H9 (cell line): ENCODE data around the gene SETD4. TPM values are rescaled to one million over a fixed set of nuclear protein-coding genes. Genes with fewer than 3 reads are reported as not detected.

Experiments used
- DNase-seq: peaks from one replicate; pipeline ENCODE4 v3.0.0-alpha.2; 2017
- H2AFZ ChIP-seq: one replicate; pipeline ENCODE4 v1.6.1; 2013; ENCODE audit warnings: mild to moderate bottlenecking, low read length, control low read depth, moderate library complexity
- H2AK5ac ChIP-seq: 2 replicates; pipeline ENCODE4 v1.6.1; 2013; ENCODE audit warnings: low read length, control low read depth, mixed read lengths; ENCODE audit not compliant: insufficient read length
- H2BK120ac ChIP-seq: one replicate; pipeline ENCODE4 v1.6.1; 2013; ENCODE audit warnings: low read depth, mild to moderate bottlenecking, low read length, control low read depth, inconsistent platforms; ENCODE audit not compliant: poor library complexity, severe bottlenecking
- H2BK12ac ChIP-seq: 2 replicates; pipeline ENCODE4 v1.6.1; 2013; ENCODE audit warnings: low read length, control low read depth, mixed read lengths, low read depth; ENCODE audit not compliant: insufficient read length
- H2BK15ac ChIP-seq: 2 replicates; pipeline ENCODE4 v1.6.1; 2013; ENCODE audit warnings: low read depth, low read length, control low read depth
- H2BK20ac ChIP-seq: one replicate; pipeline ENCODE4 v1.6.1; 2013; ENCODE audit warnings: low read depth, mild to moderate bottlenecking, low read length, control low read depth, inconsistent platforms; ENCODE audit not compliant: poor library complexity, severe bottlenecking
- H2BK5ac ChIP-seq: 2 replicates; pipeline ENCODE4 v1.6.1; 2013; ENCODE audit warnings: low read length, control low read depth, mixed read lengths; ENCODE audit not compliant: insufficient read length
- H3K14ac ChIP-seq: 2 replicates; pipeline ENCODE4 v1.6.1; 2013; ENCODE audit warnings: low read length, control low read depth; ENCODE audit not compliant: insufficient read depth
- H3K18ac ChIP-seq: 2 replicates; pipeline ENCODE4 v1.6.1; 2013; ENCODE audit warnings: low read depth, mild to moderate bottlenecking, mixed read lengths, low read length, control low read depth; ENCODE audit not compliant: insufficient read length
- H3K23ac ChIP-seq: 2 replicates; pipeline ENCODE4 v1.6.1; 2013; ENCODE audit warnings: low read length, control low read depth, mixed read lengths, low read depth; ENCODE audit not compliant: insufficient read length
- H3K23me2 ChIP-seq: 2 replicates; pipeline ENCODE4 v1.6.1; 2013; ENCODE audit warnings: low read depth, mild to moderate bottlenecking, mixed read lengths, low read length, control low read depth; ENCODE audit not compliant: insufficient read length, poor library complexity, severe bottlenecking
- H3K27ac ChIP-seq: 2 replicates; pipeline ENCODE4 v1.5.1; 2013; ENCODE audit warnings: low read length, control low read depth, mixed read lengths, low read depth; ENCODE audit not compliant: insufficient read length
- H3K27me3 ChIP-seq: 2 replicates; pipeline ENCODE4 v1.6.1; 2013; ENCODE audit warnings: low read length, control low read depth, inconsistent platforms; ENCODE audit not compliant: insufficient read depth
- H3K4ac ChIP-seq: 2 replicates; pipeline ENCODE4 v1.6.1; 2013; ENCODE audit warnings: low read depth, mild to moderate bottlenecking, control low read depth, inconsistent platforms, low read length, moderate library complexity
- H3K4me1 ChIP-seq: 2 replicates; pipeline ENCODE4 v1.6.1; 2013; ENCODE audit warnings: low read length, control low read depth, inconsistent platforms; ENCODE audit not compliant: insufficient read depth
- H3K4me2 ChIP-seq: 2 replicates; pipeline ENCODE4 v1.6.1; 2013; ENCODE audit warnings: low read length, control low read depth, mixed read lengths; ENCODE audit not compliant: insufficient read length, insufficient read depth
- H3K56ac ChIP-seq: 2 replicates; pipeline ENCODE4 v1.6.1; 2013; ENCODE audit warnings: low read depth, mild to moderate bottlenecking, mixed read lengths, low read length, control low read depth; ENCODE audit not compliant: insufficient read length
- H3K79me1 ChIP-seq: 2 replicates; pipeline ENCODE4 v1.6.1; 2013; ENCODE audit warnings: low read depth, mild to moderate bottlenecking, moderate library complexity, low read length, control low read depth, inconsistent platforms; ENCODE audit not compliant: insufficient read depth, poor library complexity, severe bottlenecking
- H3K79me2 ChIP-seq: 2 replicates; pipeline ENCODE4 v1.6.1; 2013; ENCODE audit warnings: low read length, control low read depth, inconsistent platforms; ENCODE audit not compliant: insufficient read depth
- H3K9ac ChIP-seq: 2 replicates; pipeline ENCODE4 v1.6.1; 2013; ENCODE audit warnings: low read length, control low read depth, mixed read lengths; ENCODE audit not compliant: insufficient read length; ENCODE audit errors: extremely low read depth
- H3K9me3 ChIP-seq: one replicate; pipeline ENCODE4 v1.6.1; 2013; ENCODE audit warnings: low read depth, low read length, inconsistent platforms; ENCODE audit not compliant: control insufficient read depth
- H3T11ph ChIP-seq: one replicate; pipeline ENCODE4 v1.6.1; 2013; ENCODE audit warnings: mild to moderate bottlenecking, low read length, control low read depth, inconsistent platforms
- H4K20me1 ChIP-seq: one replicate; pipeline ENCODE4 v1.6.1; 2013; ENCODE audit not compliant: control insufficient read depth, insufficient read length, insufficient read depth
- H4K5ac ChIP-seq: 2 replicates; pipeline ENCODE4 v1.6.1; 2013; ENCODE audit warnings: low read depth, mild to moderate bottlenecking, mixed read lengths, low read length, control low read depth; ENCODE audit not compliant: insufficient read length
- H4K8ac ChIP-seq: replicated peaks from 2 replicates; pipeline ENCODE4 v1.6.1; 2013; ENCODE audit warnings: low read length, control low read depth, mixed read lengths, low read depth; ENCODE audit not compliant: insufficient read length
- H4K91ac ChIP-seq: 2 replicates; pipeline ENCODE4 v1.6.1; 2013; ENCODE audit warnings: low read depth, mild to moderate bottlenecking, moderate library complexity, mixed read lengths, low read length, control low read depth; ENCODE audit not compliant: insufficient read length
- H3K27ac Mint-ChIP-seq, 3 experiments: 2 replicates in 2 of 3; 3 replicates in 1 of 3; pipeline ENCODE4 v1.8.0; 2020 to 2021; ENCODE audit warnings: mixed read lengths in 3 of 3, mild to moderate bottlenecking in 1 of 3, moderate library complexity in 1 of 3
- H3K27me3 Mint-ChIP-seq: 2 replicates; pipeline ENCODE4 v1.8.0; 2021; ENCODE audit warnings: low read depth, mild to moderate bottlenecking, moderate library complexity, mixed read lengths
- H3K36me3 Mint-ChIP-seq, 3 experiments: 2 replicates in 2 of 3; 3 replicates in 1 of 3; pipeline ENCODE4 v1.8.0; 2020 to 2021; ENCODE audit warnings: low read depth in 3 of 3, mixed read lengths in 3 of 3; ENCODE audit not compliant: insufficient read depth in 1 of 3
- H3K4me1 Mint-ChIP-seq, 2 experiments: 2 replicates each; pipeline ENCODE4 v1.8.0; 2020; ENCODE audit warnings: mixed read lengths in 2 of 2
- H3K4me3 Mint-ChIP-seq, 2 experiments: 2 replicates in 1 of 2; 3 replicates in 1 of 2; pipeline ENCODE4 v1.8.0; 2020 to 2021; ENCODE audit warnings: mild to moderate bottlenecking in 2 of 2, mixed read lengths in 2 of 2, moderate library complexity in 1 of 2
- H3K9me3 Mint-ChIP-seq, 2 experiments: 2 replicates in 1 of 2; 3 replicates in 1 of 2; pipeline ENCODE4 v1.8.0; 2020; ENCODE audit warnings: mild to moderate bottlenecking in 2 of 2, mixed read lengths in 2 of 2, moderate library complexity in 1 of 2
- CTCF ChIP-seq: fragments of 200-600 bp; sonication (generic); conservative IDR thresholded peaks from 3 replicates; pipeline ENCODE4 v1.8.0; 2021; ENCODE audit warnings: antibody characterized with exemption, mild to moderate bottlenecking
- WGBS: extraction: QIAGEN DNeasy Blood & Tissue Kit; methylation state at CpG from one replicate; pipeline ENCODE4 v1.1.7; 2013; ENCODE audit warnings: missing lambda C conversion rate, low lambda C conversion rate, mixed read lengths; ENCODE audit not compliant: insufficient read length; ENCODE audit errors: extremely low coverage; 5-methylcytosine and 5-hydroxymethylcytosine counted together
- total RNA-seq: library from RNA; stranded (reverse); gene quantifications from 2 replicates; pipeline ENCODE4 v1.2.1, GENCODE V29; 2021

Gene SETD4
- total RNA-seq, 1 experiment from 2014 or later, result 52.5 TPM

- H3K56ac ChIP-seq, result no peak overlapping the region
- Mint-ChIP-seq H3K4me1 (peaks cover 15 to 21% of the 10 kb centered on the region in 2 experiments), H3K9me3 (no peaks in the 10 kb centered on the region), H3K4me3 (no peak overlapping the region), H3K27ac (no peak overlapping the region), H3K36me3 (peaks cover 0 to 14% (median 9%) of the 10 kb centered on the region in 3 experiments; a peak in 4 of 7 replicates), H3K27me3 (no peaks in the 10 kb centered on the region; the same call in 1 of the 2 replicates)
- H3K4me1 ChIP-seq, result peaks cover 5% of the 10 kb centered on the region
- H2AK5ac ChIP-seq, result no peak overlapping the region
- H3K9ac ChIP-seq, result no peak overlapping the region
- H3K14ac ChIP-seq, result no peak overlapping the region
- WGBS, result no CpG with 5 or more reads among the region's 5 CpGs
- no peak overlapping the region for H3K18ac ChIP-seq
- H2AFZ ChIP-seq, result no peak overlapping the region
- DNase-seq, result no peak
- H2BK20ac ChIP-seq, result no peak overlapping the region
- no peak overlapping the region for H2BK15ac ChIP-seq
- H4K91ac ChIP-seq, result no peak overlapping the region
- H3K9me3 ChIP-seq, result no peaks in the 10 kb centered on the region
- H4K20me1 ChIP-seq, result no peaks in the 10 kb centered on the region
- no peak overlapping the region for H2BK12ac ChIP-seq
- H3K4me2 ChIP-seq, result no peak overlapping the region
- H3K27me3 ChIP-seq, result no peaks in the 10 kb centered on the region
- no peaks in the 10 kb centered on the region for H3K79me2 ChIP-seq
- H3K79me1 ChIP-seq, result no peaks in the 10 kb centered on the region
- H2BK5ac ChIP-seq, result no peak overlapping the region
- H4K8ac ChIP-seq, result no peak overlapping the region
- no peaks in the 10 kb centered on the region for H3K23me2 ChIP-seq
- H4K5ac ChIP-seq, result no peak overlapping the region
- no peak overlapping the region for H3K4ac ChIP-seq
- H3T11ph ChIP-seq, result no peak overlapping the region
- no peak for TF ChIP-seq CTCF
- no peak overlapping the region for H2BK120ac ChIP-seq
- no peak overlapping the region for H3K27ac ChIP-seq
- H3K23ac ChIP-seq, result no peak overlapping the region
These were observed 15.6 kb upstream of the SETD4 start for GRCh38 chr21:36075953-36076352.
